HG03039 (cell line): Measurements from ENCODE around the gene LPP.

Experiments used
- ATAC-seq: cut with Tn5 transposase; IDR thresholded peaks from one replicate; pipeline ENCODE4 v1.9.1; 2021; ENCODE audit warnings: mild to moderate bottlenecking, moderate library complexity; ENCODE audit not compliant: unreplicated experiment

Gene LPP

GRCh38 chr3:188659449-188660090 is 505.6 kb downstream of the LPP start:
- no peak for ATAC-seq

GRCh38 chr3:188660415-188660814 is 506.5 kb downstream of the LPP start:
- ATAC-seq: no peak

GRCh38 chr3:188661806-188662205 is 507.8 kb downstream of the LPP start:
- ATAC-seq: no peak

- ATAC-seq: no peak
Observed at GRCh38 chr3:188662214-188662613, 508.3 kb downstream of the LPP start.

- ATAC-seq: no peak
Observed at GRCh38 chr3:188662795-188663194, 508.8 kb downstream of the LPP start.

GRCh38 chr3:188663839-188664238 is 509.9 kb downstream of the LPP start:
- no peak for ATAC-seq

GRCh38 chr3:188664795-188665194 is 510.8 kb downstream of the LPP start:
- ATAC-seq: no peak

GRCh38 chr3:188667926-188668325 is 514.0 kb downstream of the LPP start:
- ATAC-seq: no peak

GRCh38 chr3:188670446-188670845 is 516.5 kb downstream of the LPP start:
- no peak for ATAC-seq

GRCh38 chr3:188671971-188672370 is 518.0 kb downstream of the LPP start:
- ATAC-seq: no peak

- ATAC-seq: no peak
Observed at GRCh38 chr3:188672840-188673239, 518.9 kb downstream of the LPP start.

- no peak for ATAC-seq
Observed at GRCh38 chr3:188673646-188674186, 519.8 kb downstream of the LPP start.

- no peak for ATAC-seq
Observed at GRCh38 chr3:188674595-188674994, 520.6 kb downstream of the LPP start.

GRCh38 chr3:188677344-188677743 is 523.4 kb downstream of the LPP start:
- ATAC-seq: no peak

- ATAC-seq: no peak
Observed at GRCh38 chr3:188680189-188680588, 526.2 kb downstream of the LPP start.

- no peak for ATAC-seq
Observed at GRCh38 chr3:188680605-188681004, 526.6 kb downstream of the LPP start.

GRCh38 chr3:188682316-188682715 is 528.4 kb downstream of the LPP start:
- no peak for ATAC-seq

- no peak for ATAC-seq
Observed at GRCh38 chr3:188683032-188683521, 529.1 kb downstream of the LPP start.

- ATAC-seq: no peak
Observed at GRCh38 chr3:188684276-188684675, 530.3 kb downstream of the LPP start.

- no peak for ATAC-seq
Observed at GRCh38 chr3:188685789-188686188, 531.8 kb downstream of the LPP start.

- no peak for ATAC-seq
Observed at GRCh38 chr3:188686324-188686723, 532.4 kb downstream of the LPP start.

GRCh38 chr3:188687389-188687788 is 533.4 kb downstream of the LPP start:
- ATAC-seq: no peak

- no peak for ATAC-seq
Observed at GRCh38 chr3:188689101-188689574, 535.2 kb downstream of the LPP start.
